HG02943 (cell line): Measurements from ENCODE around the gene ZNF664.
"Not testable (repeated sequence)": the region's sequence is repeated elsewhere in the genome, so short reads cannot be mapped to it uniquely, and the experiment has no call there.

ENCODE experiments used
- ATAC-seq: cut with Tn5 transposase; IDR thresholded peaks from one replicate; pipeline ENCODE4 v1.9.1; 2021; ENCODE audit warnings: mild to moderate bottlenecking, low read depth, moderate library complexity; ENCODE audit not compliant: unreplicated experiment

ZNF664 gene

DNA sequence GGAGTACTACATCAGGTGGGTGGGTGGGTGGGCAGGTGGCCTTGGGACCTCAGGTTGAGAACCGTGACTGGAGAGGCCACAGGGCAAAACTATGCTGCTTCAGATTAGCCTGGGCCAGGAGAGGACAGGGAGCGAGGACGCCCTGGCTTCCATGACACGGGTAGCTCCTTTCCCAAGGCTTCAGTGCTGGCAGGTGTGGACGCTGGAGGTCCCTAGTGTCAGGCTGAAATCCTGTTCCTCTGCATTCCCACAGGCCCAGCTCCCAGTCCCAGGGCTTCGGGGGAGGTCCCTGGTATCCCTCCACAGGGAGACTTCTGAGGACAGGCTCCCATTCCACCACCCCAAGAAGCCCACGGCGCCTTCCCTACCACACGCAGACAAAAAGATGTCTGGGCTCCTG is 32.0 kb upstream of the ZNF664 start:
- no peak for ATAC-seq

DNA sequence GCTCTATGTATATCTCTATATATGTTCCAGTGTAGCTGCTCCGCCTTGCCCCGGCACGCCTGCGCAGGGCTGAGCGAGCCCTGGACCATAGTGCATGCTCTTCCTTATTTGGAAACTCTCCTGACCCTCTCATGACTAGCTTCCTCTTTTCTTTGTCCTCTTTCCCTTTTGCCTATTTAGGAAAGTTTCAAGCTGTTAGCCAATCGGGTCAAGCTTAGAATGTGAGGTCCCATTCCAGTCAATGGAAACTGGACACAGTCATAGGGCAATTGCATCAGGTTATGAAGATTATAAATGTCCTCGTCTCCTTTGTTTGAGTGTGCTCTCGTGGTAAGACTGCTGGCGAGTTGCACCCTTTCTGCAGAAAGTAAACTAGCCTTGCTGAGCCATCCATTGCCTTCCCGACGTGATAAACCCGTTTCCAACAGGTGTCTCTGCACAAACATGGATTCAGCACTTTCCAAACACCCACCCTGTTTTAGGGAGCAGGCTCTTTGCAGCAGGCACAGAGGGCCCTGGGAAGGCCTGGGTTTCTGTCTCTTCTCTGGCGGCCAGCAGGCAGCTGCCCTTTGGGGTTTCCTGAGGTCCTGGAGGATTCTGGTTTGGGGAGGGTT is 31.3 kb upstream of the ZNF664 start:
- ATAC-seq: no peak

DNA sequence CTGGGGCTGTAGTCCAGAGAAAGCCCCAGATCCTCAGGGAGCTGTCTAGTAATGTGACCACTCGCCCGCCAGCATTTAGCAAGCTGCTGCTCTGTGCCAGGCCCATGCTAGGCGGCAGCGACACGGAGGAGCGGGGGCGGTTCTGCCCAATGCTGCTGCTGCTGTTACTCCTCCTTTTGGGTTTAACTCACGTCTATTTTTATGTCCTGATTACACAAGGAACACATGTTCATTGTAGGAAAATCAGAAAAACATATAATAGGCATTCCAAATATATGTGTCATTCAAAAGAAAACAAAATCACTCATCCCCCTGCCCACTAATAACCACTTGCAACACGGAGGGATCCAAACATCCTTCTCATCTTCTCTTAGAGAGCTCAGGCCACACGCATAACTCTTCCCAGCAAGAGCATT is 30.8 kb upstream of the ZNF664 start:
- no peak for ATAC-seq

DNA sequence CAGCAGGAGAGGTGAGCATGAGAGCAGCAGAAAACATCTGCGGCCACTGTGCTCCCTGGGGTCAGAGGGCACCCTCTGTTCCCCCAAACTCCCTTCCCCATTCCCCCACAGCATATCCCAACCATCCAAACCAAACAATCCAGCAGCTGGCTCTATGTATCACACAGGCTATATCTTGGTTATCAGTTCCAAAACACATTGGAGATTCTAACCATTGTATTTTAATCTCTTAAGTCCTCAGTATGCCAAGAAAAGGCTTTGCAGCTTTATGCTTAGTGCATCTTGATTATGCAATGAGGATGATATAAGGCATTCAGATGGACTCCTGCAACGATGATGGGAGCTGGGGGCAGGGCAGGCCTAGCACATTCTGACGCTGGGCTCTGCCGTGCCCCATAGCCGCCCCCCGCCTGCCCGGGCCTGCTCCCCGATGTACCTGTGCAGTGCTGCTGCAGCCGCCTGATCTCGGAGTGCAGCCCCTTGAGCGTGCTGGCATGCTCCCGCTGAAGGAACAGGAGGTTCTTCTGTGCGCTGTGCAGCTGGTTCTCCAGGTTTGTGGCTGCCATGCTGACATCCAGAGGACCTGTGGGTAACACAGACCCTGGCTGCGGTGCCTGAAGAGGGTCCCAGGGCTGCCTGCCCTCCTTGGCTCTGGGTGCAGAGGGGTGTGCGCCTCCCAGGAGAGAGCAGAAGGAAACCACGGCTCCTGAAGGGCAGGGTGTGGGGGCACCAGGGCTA is 29.9 kb upstream of the ZNF664 start:
- ATAC-seq: no peak

DNA sequence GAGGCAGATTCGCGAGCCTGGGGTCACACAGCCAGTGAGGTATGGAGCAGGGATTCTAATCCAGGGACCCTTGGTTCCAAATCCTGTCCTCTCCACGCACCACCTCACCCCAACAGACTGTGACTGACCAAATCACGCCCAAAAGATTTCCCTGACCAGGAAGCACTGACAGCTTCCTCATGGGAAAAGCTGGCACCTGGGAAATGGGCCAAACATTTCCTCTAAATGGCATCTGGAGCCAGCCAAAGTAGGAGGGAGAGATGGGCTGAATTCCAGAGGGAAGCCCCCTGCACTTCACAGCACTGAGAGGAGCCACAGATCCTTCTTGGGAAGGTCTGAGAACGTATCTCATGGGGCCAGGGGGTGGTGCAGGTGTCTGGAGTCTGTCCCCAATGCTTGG is 29.2 kb upstream of the ZNF664 start:
- no peak for ATAC-seq

DNA sequence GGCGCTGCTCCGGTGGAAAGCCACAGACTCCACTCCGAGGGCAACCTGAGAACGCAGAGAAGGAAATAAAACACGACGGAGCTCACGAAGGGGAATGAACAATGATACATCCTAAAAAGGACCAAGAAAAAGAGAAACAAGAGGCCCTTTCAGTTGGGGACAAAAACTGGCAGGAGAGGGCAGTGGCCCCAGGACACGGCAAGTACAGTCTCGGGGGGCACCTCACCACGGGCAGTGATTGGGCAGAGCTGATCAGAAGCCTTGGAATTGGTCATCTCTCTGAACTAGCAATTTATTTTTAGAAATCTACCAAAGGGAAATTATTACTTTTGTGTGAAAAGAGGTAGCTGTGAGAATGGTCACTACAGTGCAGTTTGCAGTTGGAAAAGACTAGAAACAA is 28.3 kb upstream of the ZNF664 start:
- no peak for ATAC-seq

DNA sequence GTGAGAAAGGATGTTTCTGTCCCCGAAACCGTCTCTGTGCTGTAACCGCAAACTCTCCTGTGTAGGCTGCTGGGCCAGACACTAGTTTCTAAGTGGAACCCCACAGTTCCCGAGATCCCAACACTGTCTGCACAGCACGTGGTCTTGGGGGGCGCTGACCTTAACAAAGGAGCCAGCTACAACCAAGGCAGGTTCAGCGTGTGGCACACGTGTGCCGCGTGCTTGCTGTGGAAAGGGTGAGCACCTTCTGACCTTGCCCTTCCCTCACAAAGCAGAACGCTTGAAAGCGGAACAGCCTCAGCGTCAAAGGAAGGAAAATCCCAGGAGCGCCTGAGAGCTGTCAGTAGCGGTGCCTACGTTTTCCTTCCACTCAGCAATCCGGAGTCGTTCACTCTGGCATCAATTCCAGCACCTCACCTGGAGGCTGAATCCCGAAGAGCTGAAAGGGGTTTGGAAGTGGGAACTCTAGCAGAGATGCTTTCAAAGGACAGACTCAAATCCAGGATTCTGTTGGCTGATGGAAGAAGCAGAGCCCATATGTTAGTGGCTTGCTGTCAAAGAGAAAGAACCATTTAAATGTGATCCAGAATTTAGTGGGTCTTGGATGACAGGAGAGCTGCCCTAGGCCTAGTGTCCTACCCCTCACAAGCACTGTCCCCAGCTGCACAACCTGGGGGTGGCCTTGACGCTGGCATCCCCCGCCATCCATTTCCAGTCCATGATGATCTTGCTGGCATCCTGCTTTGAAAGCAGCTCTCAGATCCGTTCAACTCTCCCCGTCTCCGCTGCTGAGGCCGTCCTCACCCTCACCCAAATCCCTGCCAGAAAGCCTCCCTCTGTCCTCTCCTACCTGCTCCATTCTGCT is 27.5 kb upstream of the ZNF664 start:
- no peak for ATAC-seq

DNA sequence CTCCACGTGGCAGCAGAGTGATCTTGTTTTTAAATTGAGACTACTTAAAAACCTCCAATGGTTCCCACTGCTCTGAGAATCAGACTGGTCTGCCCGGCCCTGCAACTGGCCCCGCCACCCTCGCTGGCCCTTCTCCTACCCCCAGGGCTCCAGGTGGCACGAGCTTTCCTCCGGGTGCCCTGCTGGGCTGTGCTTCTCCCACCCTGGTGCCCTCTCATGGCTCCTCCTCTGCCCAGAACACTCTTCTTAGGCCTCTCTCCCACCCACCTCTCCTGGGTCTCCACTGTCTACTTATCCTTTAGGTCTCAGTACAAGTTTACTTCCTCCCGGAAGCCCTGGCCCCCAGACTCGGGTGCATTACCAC is 26.9 kb upstream of the ZNF664 start:
- no peak for ATAC-seq

DNA sequence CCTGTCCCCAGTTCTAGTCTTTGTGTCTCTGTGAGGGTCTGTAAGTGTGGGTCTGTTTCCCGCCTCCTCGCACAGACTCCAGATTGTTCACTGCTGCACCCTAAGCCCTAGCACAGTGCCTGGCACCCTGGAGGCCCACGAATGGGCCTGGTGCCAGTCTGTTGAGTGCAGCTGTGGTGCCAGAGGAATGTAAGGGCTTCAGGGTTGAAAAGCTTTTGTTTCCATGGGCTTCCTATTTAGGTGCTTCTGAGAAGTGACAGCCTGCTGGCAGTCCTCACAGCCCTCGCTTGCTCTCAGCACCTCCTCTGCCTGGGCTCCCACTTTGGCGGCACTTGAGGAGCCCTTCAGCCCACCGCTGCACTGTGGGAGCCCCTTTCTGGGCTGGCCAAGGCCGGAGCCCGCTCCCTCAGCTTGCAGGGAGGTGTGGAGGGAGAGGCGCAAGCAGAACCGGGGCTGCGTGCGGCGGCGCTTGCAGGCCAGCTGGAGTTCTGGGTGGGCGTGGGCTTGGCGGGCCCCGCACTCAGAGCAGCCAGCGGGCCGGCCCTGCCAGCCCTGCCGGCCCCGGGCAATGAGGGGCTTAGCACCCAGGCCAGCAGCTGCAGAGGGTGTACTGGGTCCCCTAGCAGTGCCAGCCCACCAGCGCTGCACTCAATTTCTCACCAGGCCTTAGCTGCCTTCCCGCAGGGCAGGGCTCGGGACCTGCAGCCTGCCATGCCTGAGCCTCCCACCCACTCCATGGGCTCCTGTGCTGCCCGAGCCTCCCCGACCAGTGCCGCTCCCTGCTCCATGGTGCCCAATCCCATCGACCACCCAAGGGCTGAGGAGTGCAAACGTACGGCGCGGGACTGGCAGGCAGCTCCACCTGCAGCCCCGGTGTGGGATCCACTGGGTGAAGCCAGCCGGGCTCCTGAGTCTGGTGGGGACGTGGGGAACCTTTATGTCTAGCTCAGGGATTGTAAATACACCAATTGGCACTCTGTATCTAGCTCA is 26.2 kb upstream of the ZNF664 start:
- not testable (repeated sequence) for ATAC-seq

DNA sequence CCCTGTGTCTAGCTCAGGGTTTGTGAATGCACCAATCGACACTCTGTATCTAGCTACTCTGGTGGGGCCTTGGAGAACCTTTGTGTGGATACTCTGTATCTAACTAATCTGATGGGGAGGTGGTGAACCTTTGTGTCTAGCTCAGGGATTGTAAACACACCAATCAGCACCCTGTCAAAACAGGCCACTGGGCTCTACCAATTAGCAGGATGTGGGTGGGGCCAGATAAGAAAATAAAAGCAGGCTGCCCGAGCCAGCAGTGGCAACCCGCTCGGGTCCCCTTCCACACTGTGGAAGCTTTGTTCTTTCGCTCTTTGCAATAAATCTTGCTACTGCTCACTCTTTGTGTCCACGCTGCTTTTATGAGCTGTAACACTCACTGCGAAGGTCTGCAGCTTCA is 25.5 kb upstream of the ZNF664 start:
- ATAC-seq: not testable (repeated sequence)

DNA sequence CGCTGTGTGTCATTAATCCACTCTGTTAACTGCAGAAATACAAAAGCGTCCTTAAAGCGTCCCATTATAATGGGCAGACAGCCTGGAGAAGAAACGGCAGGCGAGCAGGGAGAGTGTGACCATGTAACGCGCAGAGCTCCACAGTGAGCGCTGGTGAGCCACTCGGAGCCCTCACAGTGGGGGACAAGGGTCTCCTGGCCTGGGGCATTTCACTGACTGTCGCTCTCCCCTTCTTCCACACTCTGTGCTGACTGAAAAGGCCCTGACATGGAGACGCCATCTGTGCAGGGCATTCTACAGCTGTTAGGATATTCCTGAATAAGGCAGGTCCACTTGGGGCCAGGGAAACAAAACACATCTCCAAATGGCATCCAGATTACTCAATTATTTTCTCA is 24.6 kb upstream of the ZNF664 start:
- no peak for ATAC-seq

DNA sequence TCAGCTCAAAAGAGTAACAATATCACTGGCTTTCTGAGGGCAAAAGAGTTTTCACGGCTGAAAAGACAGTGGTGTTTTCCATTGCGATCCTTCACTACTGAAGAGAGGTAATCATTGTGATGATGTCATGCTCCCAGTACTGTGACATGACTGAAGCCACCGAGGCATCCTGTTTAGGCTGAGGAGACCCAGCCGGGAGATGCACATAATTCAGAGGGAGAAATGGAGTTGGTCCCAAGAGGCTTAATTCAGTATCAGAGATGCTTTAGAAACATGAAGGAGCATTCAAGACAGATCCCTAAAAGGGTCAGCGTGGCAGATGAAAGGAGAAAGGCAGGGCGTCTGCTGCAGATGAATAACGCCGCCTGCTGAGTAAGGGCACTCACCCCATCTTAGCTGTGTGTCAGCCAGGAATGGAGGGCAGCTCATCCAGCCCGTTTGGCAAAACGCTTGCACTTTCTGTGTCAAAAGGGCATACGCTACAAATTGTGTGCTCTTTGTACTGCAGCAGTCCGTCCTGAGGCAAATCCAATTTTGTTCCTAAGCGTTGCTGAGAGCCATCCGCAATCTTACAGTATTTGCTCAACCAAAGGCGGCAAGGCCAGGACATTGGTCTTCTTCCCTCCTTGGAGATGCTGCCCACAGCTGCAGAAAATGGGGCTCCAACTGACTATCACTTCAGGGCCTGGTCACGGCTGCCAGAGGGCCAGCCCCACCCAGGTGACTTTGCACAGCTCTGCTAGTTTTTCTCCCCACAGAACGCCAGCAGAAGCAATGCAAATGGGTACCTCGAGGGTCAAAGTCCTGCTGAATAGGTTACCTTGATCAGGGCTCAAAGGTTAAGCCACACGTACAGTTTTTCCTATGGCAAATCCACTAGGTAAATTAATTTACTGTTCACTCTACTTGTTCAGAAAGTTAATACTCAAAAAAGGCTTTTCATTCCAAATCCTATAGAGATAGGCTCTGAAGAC is 23.9 kb upstream of the ZNF664 start:
- ATAC-seq: no peak

DNA sequence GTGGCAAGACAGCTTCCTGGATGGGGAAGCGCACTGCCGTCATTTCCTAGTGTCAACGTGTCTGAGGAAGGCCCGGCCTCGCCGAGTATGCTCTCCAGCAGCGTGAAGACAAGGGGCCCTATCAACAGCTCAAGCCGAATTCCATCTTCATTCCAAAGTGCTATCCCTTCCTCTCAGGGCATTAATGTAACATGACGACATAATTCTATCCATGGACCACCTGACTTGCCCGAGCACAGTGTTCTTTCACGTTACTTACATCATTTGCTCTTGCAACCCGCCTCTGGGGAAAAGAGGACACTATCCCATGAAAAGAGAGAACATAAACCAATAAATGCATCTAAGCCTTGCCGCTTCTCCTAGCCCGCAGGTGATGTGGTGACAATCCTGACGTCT is 23.2 kb upstream of the ZNF664 start:
- no peak for ATAC-seq

DNA sequence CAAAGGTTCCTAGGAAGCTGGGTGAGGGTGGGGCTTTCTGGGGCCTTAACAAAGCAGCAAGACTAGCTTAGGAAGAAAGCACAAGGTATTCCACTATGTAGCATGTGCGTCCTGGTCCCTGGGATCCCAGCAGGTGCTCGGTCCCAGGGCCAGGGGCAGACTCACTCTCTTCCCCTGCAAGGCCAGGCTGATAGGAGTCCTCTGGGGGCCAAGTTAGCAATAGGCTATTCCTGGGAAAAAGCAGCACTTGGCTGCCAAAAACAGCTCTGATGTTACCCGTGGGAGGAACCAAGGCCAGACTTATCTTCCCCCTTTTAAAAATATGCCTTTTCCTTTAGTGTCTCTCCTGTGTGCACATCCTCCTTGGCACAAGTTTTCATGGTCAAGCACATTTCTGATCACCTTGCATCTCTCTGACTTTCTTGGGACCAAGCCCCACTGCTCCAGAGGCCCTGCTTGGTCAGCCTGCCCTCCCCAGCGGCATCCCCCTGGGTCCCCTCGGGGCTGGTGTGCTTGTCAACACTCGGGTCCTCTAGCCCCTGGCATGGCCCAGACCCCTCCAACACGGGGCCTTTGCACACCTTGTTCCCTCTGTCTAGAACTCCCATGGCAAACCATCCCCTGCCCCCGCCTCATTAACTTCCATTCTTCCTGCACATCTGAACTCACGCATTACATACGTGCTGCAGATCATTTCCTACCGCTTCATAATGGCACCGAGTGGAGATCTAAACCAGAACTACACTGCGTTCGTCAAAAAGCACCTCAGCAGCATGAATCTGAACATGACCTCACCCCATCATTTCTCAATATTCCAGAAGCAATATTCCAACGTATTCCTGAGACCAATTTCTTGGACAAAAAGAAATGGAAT is 22.3 kb upstream of the ZNF664 start:
- ATAC-seq: no peak

DNA sequence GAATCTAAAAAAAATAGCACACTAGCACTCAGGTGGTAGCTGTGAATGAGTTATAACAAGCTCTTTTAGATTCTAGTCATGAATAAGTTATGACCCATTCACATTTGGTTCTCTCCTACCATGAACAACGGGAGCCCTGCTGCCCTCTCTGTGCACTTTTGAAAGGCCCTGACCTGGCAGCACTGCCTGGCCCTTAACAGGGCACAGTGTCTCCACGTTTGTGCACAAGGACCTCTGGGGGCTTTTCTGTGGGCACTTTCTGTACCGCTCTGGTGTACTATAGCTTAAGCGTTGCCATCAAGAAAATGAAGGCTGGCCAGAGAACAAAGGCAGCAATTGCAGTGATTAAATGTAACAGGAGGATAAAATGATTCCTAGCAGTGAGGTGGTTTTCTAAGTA is 21.5 kb upstream of the ZNF664 start:
- ATAC-seq: no peak

DNA sequence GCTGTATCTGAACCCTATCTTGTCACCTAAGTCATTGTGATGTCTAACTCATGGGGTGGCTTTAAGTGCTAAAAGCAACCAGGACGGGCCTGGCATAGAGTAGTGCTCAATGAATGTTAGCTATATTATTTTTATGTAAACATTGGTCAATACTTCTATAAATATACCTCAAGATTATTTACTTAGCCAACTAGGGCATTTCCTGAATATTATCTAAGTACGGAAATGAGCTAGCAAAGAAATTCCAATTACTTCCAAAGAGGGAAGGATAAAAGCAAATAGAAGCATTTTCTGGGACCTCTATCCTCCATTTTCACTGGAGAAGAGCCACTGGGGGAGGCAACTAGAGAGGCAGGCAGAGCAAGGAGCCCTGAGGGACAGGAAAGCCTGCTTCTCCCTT is 21.0 kb upstream of the ZNF664 start:
- no peak for ATAC-seq

DNA sequence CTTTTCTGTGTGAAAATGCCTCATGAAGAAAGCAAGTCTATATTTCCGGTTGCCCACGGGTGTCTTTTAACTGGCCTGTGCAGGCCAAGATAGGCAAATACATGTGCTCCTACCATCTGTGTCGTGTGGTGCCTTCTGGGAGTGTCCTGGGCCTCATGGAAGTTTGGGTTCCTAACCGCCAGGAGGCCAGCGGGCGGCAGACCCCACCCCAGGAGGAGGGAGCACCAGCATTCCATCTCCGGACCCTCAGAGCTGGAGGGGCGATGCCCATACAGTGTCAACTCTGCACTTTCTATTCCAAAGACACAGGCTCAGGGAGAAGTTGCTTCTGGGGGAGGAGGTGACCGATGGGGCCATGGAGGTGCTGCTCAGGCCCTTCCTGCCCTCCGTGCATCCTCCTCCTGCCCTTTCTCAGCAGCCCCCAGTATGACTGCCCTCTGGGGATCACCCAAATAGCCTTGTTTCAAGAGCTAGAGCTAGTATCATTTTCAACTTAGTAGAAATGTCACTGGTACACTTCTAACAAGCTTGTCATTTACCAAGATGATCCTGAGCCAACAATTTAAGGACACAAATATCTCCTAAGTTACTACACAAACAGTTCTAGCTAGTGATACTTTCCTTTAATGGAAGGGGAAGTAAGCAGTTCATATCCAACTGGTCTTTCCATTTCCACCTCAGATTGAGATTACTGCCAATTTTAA is 18.2 kb upstream of the ZNF664 start:
- no peak for ATAC-seq

DNA sequence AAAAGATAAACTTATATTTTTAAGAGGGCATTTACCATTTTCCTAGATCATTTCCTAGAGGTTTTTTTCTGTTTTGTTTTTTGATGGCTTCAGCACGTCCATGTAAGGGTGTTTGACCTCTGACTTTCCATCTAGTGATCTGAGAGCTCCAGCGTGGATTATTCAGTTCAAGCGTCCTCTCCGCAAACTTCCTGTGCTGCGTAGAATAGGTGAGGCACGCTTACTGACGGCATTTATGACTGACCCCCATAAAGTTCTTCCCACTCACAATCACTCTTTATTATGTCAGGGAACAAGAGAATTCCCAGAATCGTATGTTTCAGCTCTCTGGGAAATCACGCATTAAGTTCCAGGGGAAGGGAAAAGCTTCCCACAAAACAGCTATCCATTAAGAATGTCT is 16.8 kb upstream of the ZNF664 start:
- ATAC-seq: no peak
